Measurements from ENCODE around the gene TSC2.

- no peak for TF ChIP-seq CTCF (IDR thresholded peaks at IDR 0.05)
- TF ChIP-seq POLR2AphosphoS5 (IDR thresholded peaks at IDR 0.05) = no peak
Measured at GRCh38 chr16:2122429-2122828, 74.6 kb downstream of the TSC2 start.
